Kidney epithelial cell (primary cell): Measurements from ENCODE around the gene DNAH14. TPM values are rescaled to one million over a fixed set of nuclear protein-coding genes. Genes with fewer than 3 reads are reported as not detected.

ENCODE experiments used
- DNase-seq: peaks from one replicate; pipeline ENCODE4 v3.0.0-alpha.2; 2010; ENCODE audit warnings: low read depth
- H3K27me3 ChIP-seq: 2 replicates; pipeline ENCODE4 v1.6.0; 2011; ENCODE audit warnings: low read length; ENCODE audit not compliant: control insufficient read depth, insufficient read depth
- H3K36me3 ChIP-seq: 2 replicates; pipeline ENCODE4 v1.5.1; 2011; ENCODE audit warnings: low read length; ENCODE audit not compliant: control insufficient read depth, insufficient read depth
- H3K4me3 ChIP-seq: 2 replicates; pipeline ENCODE4 v1.5.1; 2011; ENCODE audit warnings: low read depth, mild to moderate bottlenecking, control low read depth, low read length
- total RNA-seq: library from RNA; depleted of rRNA; stranded (reverse); fragments of >200 nt; gene quantifications from 2 replicates; pipeline ENCODE4 v1.2.3, GENCODE V29; 2015
- TF ChIP-seq, protein P1 (sequence below): IDR thresholded peaks from 2 replicates; pipeline ENCODE4 v1.5.1; 2011; ENCODE audit warnings: mild to moderate bottlenecking, moderate library complexity, low read length, control low read depth, inconsistent platforms; ENCODE audit not compliant: insufficient read depth, poor library complexity, severe bottlenecking

DNAH14 gene
- total RNA-seq, 1 donor from 2014 or later, result 30.8 TPM

DNA sequence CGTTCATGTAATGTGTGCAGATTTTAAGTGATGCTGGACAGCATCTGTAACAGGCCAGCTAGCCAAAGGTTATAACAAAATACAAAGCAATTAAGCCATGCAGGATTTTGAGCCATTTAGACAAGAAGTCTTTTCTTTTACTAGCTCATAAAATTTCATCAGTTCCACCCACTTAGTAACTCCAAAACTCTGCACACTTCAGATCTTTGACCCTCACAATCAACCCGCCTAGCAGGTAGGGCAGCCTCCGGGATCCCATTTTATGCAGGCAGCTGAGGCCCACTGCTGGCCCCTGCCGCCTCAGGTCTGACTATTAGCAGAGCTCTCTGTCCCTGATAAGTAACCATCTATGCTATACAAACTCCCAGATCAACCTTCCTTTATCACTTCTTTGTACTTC is 489.1 kb downstream of the DNAH14 start:
- no peak for DNase-seq
- TF ChIP-seq, protein P1, sequence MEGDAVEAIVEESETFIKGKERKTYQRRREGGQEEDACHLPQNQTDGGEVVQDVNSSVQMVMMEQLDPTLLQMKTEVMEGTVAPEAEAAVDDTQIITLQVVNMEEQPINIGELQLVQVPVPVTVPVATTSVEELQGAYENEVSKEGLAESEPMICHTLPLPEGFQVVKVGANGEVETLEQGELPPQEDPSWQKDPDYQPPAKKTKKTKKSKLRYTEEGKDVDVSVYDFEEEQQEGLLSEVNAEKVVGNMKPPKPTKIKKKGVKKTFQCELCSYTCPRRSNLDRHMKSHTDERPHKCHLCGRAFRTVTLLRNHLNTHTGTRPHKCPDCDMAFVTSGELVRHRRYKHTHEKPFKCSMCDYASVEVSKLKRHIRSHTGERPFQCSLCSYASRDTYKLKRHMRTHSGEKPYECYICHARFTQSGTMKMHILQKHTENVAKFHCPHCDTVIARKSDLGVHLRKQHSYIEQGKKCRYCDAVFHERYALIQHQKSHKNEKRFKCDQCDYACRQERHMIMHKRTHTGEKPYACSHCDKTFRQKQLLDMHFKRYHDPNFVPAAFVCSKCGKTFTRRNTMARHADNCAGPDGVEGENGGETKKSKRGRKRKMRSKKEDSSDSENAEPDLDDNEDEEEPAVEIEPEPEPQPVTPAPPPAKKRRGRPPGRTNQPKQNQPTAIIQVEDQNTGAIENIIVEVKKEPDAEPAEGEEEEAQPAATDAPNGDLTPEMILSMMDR, result no peak
- peaks cover 1% of the 10 kb centered on the region for H3K36me3 ChIP-seq
- H3K4me3 ChIP-seq, result no peak overlapping the region
- H3K27me3 ChIP-seq, result no peaks in the 10 kb centered on the region

DNA sequence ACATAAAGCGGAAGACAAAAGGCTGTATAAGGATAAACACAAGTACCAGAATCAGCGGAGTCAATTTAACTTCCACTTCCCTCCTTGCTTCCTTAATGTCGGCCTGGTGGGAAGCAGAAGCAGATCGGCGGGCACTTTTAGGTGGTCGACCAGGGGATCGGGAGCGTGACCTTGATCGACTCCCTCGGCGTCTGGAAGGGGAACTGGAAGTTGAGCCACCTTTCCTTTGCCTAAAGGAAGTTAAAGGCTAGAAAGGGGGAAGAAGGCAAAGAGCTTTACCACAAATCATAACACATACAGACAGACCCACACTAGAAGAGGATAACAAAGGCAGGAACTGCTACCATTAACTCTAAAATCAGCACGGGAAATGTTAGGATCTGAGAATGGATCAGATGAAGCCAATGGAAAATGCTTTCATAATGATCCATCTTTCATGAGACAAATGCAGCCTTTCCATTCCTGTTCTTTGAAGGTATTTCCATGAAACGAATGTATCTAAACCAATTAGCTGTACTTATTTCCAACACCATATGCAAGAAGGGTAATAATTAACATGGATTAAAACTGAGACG is 492.6 kb downstream of the DNAH14 start:
- DNase-seq, result no peak
- H3K36me3 ChIP-seq, result peaks cover 1% of the 10 kb centered on the region
- TF ChIP-seq, protein P1, result no peak
- no peaks in the 10 kb centered on the region for H3K27me3 ChIP-seq
- H3K4me3 ChIP-seq, result no peak overlapping the region

DNA sequence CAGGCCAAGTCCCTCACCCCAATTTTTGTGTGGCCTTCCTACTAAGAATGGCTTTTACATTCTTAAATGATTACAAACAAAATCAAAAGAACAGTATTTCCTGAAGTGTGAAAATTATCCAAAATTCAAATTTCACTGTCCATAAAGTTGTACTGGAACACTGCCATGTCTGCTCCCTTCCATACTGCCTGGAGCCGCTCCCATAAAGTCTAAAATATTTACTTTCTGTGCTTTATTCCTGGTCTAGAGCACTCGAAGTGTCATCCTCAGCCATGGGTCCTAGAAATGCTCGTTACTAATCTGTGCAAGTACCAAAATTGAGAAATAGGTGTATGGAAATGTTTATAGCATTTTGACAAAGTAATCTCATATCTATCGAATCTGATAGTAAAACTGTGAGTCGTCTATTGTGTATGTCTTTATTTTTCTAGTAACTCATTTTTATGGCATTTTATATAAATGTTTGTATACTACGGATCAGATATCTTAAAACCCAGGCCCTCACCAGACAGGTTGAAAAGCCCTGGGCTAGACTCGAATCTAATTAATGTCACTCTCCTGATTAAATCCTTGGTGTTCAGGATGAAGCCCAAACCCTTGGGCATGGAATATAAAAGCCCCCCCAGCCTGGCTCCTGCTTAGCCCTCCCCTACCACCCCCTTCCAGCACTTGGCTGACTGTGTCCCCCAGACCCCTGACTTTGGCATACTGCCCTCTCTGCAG is 493.5 kb downstream of the DNAH14 start:
- no peak for DNase-seq
- H3K4me3 ChIP-seq, result no peak overlapping the region
- no peaks in the 10 kb centered on the region for H3K36me3 ChIP-seq
- TF ChIP-seq, protein P1, result no peak
- no peaks in the 10 kb centered on the region for H3K27me3 ChIP-seq

DNA sequence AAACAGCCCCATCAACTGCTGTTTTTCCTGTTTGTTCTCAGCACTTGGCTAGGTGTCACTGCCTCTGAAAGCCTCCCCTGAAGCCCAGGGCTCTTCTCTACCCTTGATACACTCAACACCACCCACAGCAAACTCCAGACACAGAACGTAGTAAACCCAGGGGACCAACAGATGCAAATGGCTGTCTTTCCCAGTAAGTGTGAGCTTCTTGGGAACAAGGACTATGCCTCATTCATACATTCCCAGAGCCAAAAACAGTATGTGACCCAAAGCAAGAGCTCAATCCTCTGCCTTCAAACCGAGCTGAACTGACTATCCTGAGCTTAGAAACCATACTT is 494.0 kb downstream of the DNAH14 start:
- DNase-seq, result no peak
- no peak overlapping the region for H3K4me3 ChIP-seq
- H3K36me3 ChIP-seq, result no peaks in the 10 kb centered on the region

DNA sequence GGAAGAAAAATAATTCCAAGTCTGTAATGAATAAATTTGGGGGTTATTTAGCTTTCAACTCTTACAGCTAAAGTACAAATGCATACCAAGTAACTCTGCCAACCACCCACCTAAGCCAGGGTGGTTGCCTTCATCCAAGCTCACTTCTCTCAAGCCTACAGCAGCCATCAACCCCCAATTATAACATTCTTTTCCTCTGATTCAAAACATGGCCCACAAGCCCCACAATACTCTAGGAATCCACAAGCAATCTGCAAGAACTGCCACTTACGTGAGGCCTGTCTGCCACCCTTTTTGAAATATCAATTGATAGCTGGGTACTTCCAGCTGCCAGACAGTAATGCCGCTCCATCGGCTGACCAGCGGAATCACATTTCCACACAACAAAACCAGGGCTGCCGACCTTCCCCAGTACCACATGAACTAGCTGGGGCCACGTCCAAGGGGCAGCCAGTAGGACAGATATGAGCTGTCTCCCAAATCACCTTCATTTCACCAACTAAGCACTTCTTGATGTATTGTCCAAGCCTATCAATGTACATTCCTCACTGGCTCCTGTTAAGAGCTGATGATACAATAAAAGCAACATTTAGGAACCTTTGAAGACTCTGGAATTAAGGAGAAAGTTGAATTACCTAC is 495.2 kb downstream of the DNAH14 start:
- TF ChIP-seq, protein P1, result no peak
- Histone ChIP-seq H3K4me3 (no peak overlapping the region), H3K27me3 (no peaks in the 10 kb centered on the region), H3K36me3 (no peaks in the 10 kb centered on the region)
- peak; percentile 47 for DNase-seq

More for the DNA sequence above, 494.0 kb downstream of the DNAH14 start:
- TF ChIP-seq, protein P1, result no peak
- H3K27me3 ChIP-seq, result no peaks in the 10 kb centered on the region
